ENCODE measurements around the gene FLOT2.

The FLOT2 gene

GRCh38 chr17:28892024-28892423, 5.5 kb downstream of the FLOT2 start:
- Histone ChIP-seq H3K27me3 (ENCODE audit: control insufficient read depth, insufficient read depth, low read length) (no peaks in the 10 kb centered on the region), H3K4me3 (ENCODE audit: low read length) (no peak overlapping the region), H3K4me1 (ENCODE audit: control insufficient read depth, low read depth, low read length) (peaks cover 9% of the 10 kb centered on the region), H3K36me3 (ENCODE audit: control insufficient read depth, low read depth, low read length) (no peaks in the 10 kb centered on the region), H3K9ac (ENCODE audit: low read length) (no peak overlapping the region), H3K9me3 (ENCODE audit: control insufficient read depth, low read depth, low read length) (no peaks in the 10 kb centered on the region), H3K27ac (ENCODE audit: low read length) (no peak overlapping the region)

GRCh38 chr17:28891201-28891600, 6.3 kb downstream of the FLOT2 start:
- peaks cover 5% of the 10 kb centered on the region for H3K4me1 ChIP-seq (ENCODE audit: control insufficient read depth, low read depth, low read length)
- no peak overlapping the region for H3K4me3 ChIP-seq (ENCODE audit: low read length)
- H3K27ac ChIP-seq (ENCODE audit: low read length), result no peak overlapping the region

DNA sequence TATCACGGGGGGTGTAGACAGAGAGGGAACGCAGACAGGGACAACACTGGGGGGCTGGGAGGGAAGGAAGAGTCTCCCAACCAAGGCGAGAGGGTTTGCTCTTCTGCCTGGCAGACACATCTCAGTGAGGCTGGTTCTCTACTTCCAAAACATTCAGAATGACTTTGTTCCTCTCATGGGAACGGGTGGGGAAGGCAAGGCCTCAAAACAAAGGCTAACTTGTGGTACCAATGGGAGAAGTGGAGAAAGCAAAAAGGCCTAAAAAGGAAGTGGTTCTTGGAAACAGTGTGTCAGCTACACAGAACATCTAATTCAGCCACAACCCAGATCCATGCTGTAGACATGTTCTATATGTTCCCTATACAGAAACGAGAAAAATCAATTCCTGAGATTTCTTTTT, 7.5 kb downstream of the FLOT2 start:
- H3K27me3 ChIP-seq (ENCODE audit: control insufficient read depth, insufficient read depth, low read length), result no peaks in the 10 kb centered on the region
- H3K27ac ChIP-seq (ENCODE audit: low read length), result no peak overlapping the region
- H3K9me3 ChIP-seq (ENCODE audit: control insufficient read depth, low read depth, low read length), result no peaks in the 10 kb centered on the region
- no peak overlapping the region for H3K9ac ChIP-seq (ENCODE audit: low read length)
- no peaks in the 10 kb centered on the region for H3K4me1 ChIP-seq (ENCODE audit: control insufficient read depth, low read depth, low read length)
- H3K4me3 ChIP-seq (ENCODE audit: low read length), result no peak overlapping the region
- no peaks in the 10 kb centered on the region for H3K36me3 ChIP-seq (ENCODE audit: control insufficient read depth, low read depth, low read length)

More at GRCh38 chr17:28891201-28891600, 6.3 kb downstream of the FLOT2 start:
- no peaks in the 10 kb centered on the region for H3K9me3 ChIP-seq (ENCODE audit: control insufficient read depth, low read depth, low read length)
- H3K27me3 ChIP-seq (ENCODE audit: control insufficient read depth, insufficient read depth, low read length), result no peaks in the 10 kb centered on the region
- no peak overlapping the region for H3K9ac ChIP-seq (ENCODE audit: low read length)
- no peaks in the 10 kb centered on the region for H3K36me3 ChIP-seq (ENCODE audit: control insufficient read depth, low read depth, low read length)

DNA sequence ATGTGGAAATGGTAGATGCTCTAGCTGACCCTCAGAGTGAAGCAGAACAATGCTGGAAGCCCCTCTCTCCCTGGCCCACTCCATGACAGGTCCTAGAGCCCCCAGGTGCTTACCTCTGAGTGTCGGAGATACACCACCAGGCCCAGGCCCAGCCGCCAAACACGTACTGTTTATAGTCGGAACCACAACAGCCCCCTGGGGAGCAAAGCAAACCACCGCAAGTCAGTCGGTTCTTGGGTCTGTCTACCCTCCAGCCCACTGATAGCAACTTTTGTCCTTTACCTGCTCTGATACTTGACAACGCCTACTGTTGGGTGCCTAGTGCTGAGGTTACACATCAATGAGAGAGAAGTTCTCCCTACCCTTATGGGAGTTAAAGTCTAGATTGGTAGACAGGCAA, 8.7 kb downstream of the FLOT2 start:
- Histone ChIP-seq H3K9ac (ENCODE audit: low read length) (no peak overlapping the region), H3K4me3 (ENCODE audit: low read length) (no peak overlapping the region), H3K4me1 (ENCODE audit: control insufficient read depth, low read depth, low read length) (no peaks in the 10 kb centered on the region), H3K36me3 (ENCODE audit: control insufficient read depth, low read depth, low read length) (no peaks in the 10 kb centered on the region), H3K27ac (ENCODE audit: low read length) (no peak overlapping the region), H3K27me3 (ENCODE audit: control insufficient read depth, insufficient read depth, low read length) (no peaks in the 10 kb centered on the region), H3K9me3 (ENCODE audit: control insufficient read depth, low read depth, low read length) (no peaks in the 10 kb centered on the region)

DNA sequence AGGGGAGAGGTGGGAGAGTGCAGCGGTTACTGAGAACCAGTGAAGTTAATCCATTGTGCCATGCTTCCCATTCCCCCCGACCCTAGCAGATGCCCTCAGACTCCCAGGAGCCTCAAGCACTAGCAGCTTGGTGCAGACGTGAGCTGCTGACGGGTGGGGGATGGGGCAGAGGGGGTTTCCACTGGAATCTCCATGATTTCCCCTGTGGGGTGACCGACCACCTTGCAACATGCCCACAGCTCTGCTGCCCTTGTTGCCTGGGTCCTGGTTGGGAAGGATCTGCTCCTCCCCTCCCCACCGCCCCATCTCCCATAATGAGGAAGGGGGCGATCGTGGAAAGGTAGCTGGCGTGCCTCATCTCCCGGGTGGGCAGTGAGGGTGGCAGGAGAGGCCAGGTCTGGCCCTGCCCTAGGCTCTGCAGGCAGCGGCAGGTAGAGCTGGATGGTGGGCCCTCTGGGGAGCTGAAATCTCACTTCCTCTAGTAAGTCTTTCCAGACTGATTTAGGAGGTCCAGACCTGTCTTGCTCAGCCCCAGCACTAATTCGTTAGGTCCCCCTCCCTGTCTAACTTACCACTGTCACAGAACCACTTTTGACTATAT, 9.6 kb downstream of the FLOT2 start:
- Histone ChIP-seq H3K27ac (ENCODE audit: low read length) (no peak overlapping the region), H3K9ac (ENCODE audit: low read length) (no peak overlapping the region)

DNA sequence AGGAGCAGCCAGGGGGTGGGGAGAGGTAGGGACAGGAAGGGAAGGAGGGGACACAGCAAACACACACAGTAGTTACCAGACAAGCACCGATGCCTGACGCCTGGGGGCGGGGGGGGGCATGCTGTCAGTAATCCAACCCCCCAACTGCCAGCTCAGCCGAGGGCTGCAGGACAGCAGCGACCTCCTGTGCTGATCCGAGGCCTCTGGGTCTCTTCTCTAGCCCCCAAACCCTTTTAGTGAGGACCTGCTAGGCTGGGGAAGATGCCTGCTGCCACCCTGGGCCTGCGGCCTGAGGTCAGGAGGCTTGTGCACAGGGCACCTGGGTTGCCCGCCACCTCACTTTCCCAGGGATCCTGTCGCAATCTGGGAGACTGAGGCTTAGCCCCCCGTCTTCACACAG, 11.6 kb downstream of the FLOT2 start:
- Histone ChIP-seq H3K4me1 (ENCODE audit: control insufficient read depth, low read depth, low read length) (no peaks in the 10 kb centered on the region), H3K9ac (ENCODE audit: low read length) (no peak overlapping the region), H3K27me3 (ENCODE audit: control insufficient read depth, insufficient read depth, low read length) (no peaks in the 10 kb centered on the region), H3K36me3 (ENCODE audit: control insufficient read depth, low read depth, low read length) (peaks cover 20% of the 10 kb centered on the region), H3K27ac (ENCODE audit: low read length) (no peak overlapping the region), H3K4me3 (ENCODE audit: low read length) (no peak overlapping the region), H3K9me3 (ENCODE audit: control insufficient read depth, low read depth, low read length) (no peaks in the 10 kb centered on the region)

More for the DNA sequence above, 9.6 kb downstream of the FLOT2 start:
- no peaks in the 10 kb centered on the region for H3K9me3 ChIP-seq (ENCODE audit: control insufficient read depth, low read depth, low read length)
- H3K27me3 ChIP-seq (ENCODE audit: control insufficient read depth, insufficient read depth, low read length), result no peaks in the 10 kb centered on the region
- H3K4me1 ChIP-seq (ENCODE audit: control insufficient read depth, low read depth, low read length), result no peaks in the 10 kb centered on the region
- H3K4me3 ChIP-seq (ENCODE audit: low read length), result no peak overlapping the region
- peaks cover 1% of the 10 kb centered on the region for H3K36me3 ChIP-seq (ENCODE audit: control insufficient read depth, low read depth, low read length)

DNA sequence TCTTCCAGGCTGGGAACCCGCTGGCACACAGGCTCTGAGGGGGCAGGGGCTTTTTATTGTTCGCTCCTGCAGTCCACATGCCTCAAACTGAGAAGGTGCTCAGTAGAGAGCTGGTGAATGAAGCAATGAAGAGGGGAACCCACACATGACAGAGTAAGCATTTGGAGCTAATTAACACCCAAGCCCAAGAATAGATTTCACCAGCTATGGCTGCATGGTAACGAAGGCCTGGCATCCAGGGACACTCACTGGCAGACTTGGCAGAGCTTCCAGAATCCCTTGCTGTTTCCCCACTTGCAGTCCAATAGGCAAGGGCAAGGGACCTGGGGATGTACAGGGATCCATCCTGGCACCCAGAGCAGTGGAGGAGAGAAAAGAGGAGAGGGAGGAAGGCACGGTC, 12.2 kb downstream of the FLOT2 start:
- Histone ChIP-seq H3K36me3 (ENCODE audit: control insufficient read depth, low read depth, low read length) (peaks cover 25% of the 10 kb centered on the region), H3K9ac (ENCODE audit: low read length) (no peak overlapping the region), H3K4me1 (ENCODE audit: control insufficient read depth, low read depth, low read length) (no peaks in the 10 kb centered on the region), H3K27ac (ENCODE audit: low read length) (no peak overlapping the region), H3K4me3 (ENCODE audit: low read length) (no peak overlapping the region), H3K27me3 (ENCODE audit: control insufficient read depth, insufficient read depth, low read length) (no peaks in the 10 kb centered on the region), H3K9me3 (ENCODE audit: control insufficient read depth, low read depth, low read length) (no peaks in the 10 kb centered on the region)

- Histone ChIP-seq H3K4me1 (ENCODE audit: control insufficient read depth, low read depth, low read length) (no peaks in the 10 kb centered on the region), H3K9ac (ENCODE audit: low read length) (no peak overlapping the region), H3K9me3 (ENCODE audit: control insufficient read depth, low read depth, low read length) (no peaks in the 10 kb centered on the region), H3K27ac (ENCODE audit: low read length) (no peak overlapping the region), H3K4me3 (ENCODE audit: low read length) (no peak overlapping the region), H3K27me3 (ENCODE audit: control insufficient read depth, insufficient read depth, low read length) (no peaks in the 10 kb centered on the region), H3K36me3 (ENCODE audit: control insufficient read depth, low read depth, low read length) (peaks cover 35% of the 10 kb centered on the region)
These were observed 13.4 kb downstream of the FLOT2 start for GRCh38 chr17:28883967-28884702.

DNA sequence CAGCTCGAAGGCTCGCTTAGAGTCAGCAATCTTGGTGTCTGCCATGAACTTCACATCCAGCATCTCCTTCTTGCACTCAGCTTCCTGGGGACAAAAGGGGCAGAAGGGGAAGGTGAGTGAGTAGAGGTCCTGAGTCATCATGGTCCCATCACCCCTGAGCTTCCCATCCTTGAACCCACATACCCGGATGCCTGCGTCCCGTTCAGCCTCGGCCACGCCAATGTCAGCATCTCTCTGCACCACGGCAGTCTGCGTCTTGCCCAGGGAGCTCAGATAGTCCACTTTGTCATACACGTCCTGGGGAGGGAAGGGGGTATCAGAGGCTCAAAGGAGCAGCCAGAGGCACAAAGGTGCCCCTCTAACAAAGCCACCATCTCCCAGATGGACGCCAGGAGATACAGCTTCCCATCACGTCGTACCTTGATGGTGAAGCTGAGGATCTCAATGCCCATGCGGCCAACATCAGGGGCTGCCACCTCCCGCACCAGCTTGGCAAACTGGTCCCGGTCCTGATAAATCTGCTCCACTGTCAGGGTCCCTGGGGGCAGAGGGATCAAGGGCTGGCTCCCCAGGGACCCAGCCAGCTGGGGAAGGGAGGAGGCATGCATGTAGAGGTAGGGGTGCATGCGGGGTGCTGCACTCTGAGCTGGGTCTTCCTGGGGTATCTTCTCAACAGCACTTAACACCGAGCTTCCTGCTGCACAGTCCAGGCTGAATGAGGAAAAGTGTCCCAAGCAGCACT, 15.2 kb downstream of the FLOT2 start:
- peaks cover 37% of the 10 kb centered on the region for H3K36me3 ChIP-seq (ENCODE audit: control insufficient read depth, low read depth, low read length)
- H3K9ac ChIP-seq (ENCODE audit: low read length), result no peak overlapping the region
- H3K27ac ChIP-seq (ENCODE audit: low read length), result no peak overlapping the region
- H3K9me3 ChIP-seq (ENCODE audit: control insufficient read depth, low read depth, low read length), result no peaks in the 10 kb centered on the region
- H3K4me1 ChIP-seq (ENCODE audit: control insufficient read depth, low read depth, low read length), result no peaks in the 10 kb centered on the region
- H3K27me3 ChIP-seq (ENCODE audit: control insufficient read depth, insufficient read depth, low read length), result no peaks in the 10 kb centered on the region
- H3K4me3 ChIP-seq (ENCODE audit: low read length), result no peak overlapping the region

GRCh38 chr17:28881533-28882056, 15.9 kb downstream of the FLOT2 start:
- Histone ChIP-seq H3K9me3 (ENCODE audit: control insufficient read depth, low read depth, low read length) (no peaks in the 10 kb centered on the region), H3K36me3 (ENCODE audit: control insufficient read depth, low read depth, low read length) (peaks cover 37% of the 10 kb centered on the region), H3K9ac (ENCODE audit: low read length) (no peak overlapping the region), H3K4me1 (ENCODE audit: control insufficient read depth, low read depth, low read length) (no peaks in the 10 kb centered on the region), H3K4me3 (ENCODE audit: low read length) (no peak overlapping the region), H3K27me3 (ENCODE audit: control insufficient read depth, insufficient read depth, low read length) (no peaks in the 10 kb centered on the region), H3K27ac (ENCODE audit: low read length) (no peak overlapping the region)

GRCh38 chr17:28880572-28880945, 17.0 kb downstream of the FLOT2 start:
- H3K9ac ChIP-seq (ENCODE audit: low read length), result no peak overlapping the region
- no peak overlapping the region for H3K27ac ChIP-seq (ENCODE audit: low read length)
- no peaks in the 10 kb centered on the region for H3K9me3 ChIP-seq (ENCODE audit: control insufficient read depth, low read depth, low read length)
- no peak overlapping the region for H3K4me3 ChIP-seq (ENCODE audit: low read length)
- H3K27me3 ChIP-seq (ENCODE audit: control insufficient read depth, insufficient read depth, low read length), result no peaks in the 10 kb centered on the region
- peaks cover 37% of the 10 kb centered on the region for H3K36me3 ChIP-seq (ENCODE audit: control insufficient read depth, low read depth, low read length)
- H3K4me1 ChIP-seq (ENCODE audit: control insufficient read depth, low read depth, low read length), result no peaks in the 10 kb centered on the region

Measured in iPS-18a (cell line).